GM12878 (cell line): ENCODE data around the gene ENDOU. TPM values are rescaled to one million over a fixed set of nuclear protein-coding genes. Genes with fewer than 3 reads are reported as not detected.

Source experiments
- ATAC-seq: fragments of 200-7000 bp; cut with Tn5 transposase; 3 replicates; pipeline ENCODE4 v1.9.1; 2020; ENCODE audit warnings: mild to moderate bottlenecking, moderate library complexity
- BruUV-seq: library from RNA; stranded (reverse); fragments of 400-500 nt; replicated peaks from 2 replicates; lab custom pipeline; 2021; lab: Mats Ljungman, UMichigan
- CTCF ChIA-PET: fragments of 300-600 bp; sonication (Branson Sonifier 250); formaldehyde crosslinking; extraction: SDS; loops from one replicate; lab custom pipeline; 2021; ENCODE audit warnings: inconsistent platforms; lab: Yijun Ruan, JAX
- POLR2A ChIA-PET: fragments of 350-600 bp; formaldehyde crosslinking; extraction: SDS; loops from one replicate; lab custom pipeline; 2021; ENCODE audit warnings: inconsistent platforms; lab: Charles Lee
- RAD21 ChIA-PET: fragments of 300-600 bp; sonication (Branson Sonifier 250); formaldehyde crosslinking; loops from one replicate; lab custom pipeline; 2023; ENCODE audit warnings: antibody characterized with exemption; ENCODE audit not compliant: unreplicated experiment; lab: Charles Lee
- SMC1A ChIA-PET: fragments of 300-600 bp; sonication (Branson Sonifier 250); formaldehyde crosslinking; loops from one replicate; lab custom pipeline; 2023; ENCODE audit not compliant: unreplicated experiment, uncharacterized antibody; lab: Charles Lee
- DNase-seq: peaks from one replicate; pipeline ENCODE4 v3.0.0-alpha.2; 2011; ENCODE audit warnings: low read depth, low spot score
- FAIRE-seq: peaks from 3 replicates; lab custom pipeline; 2011; peaks lifted over from hg19 to GRCh38; lab: Jason Lieb, UNC
- H2AFZ ChIP-seq: 2 replicates; pipeline ENCODE4 v1.6.0; 2011; ENCODE audit warnings: low read depth, low read length, control low read depth; ENCODE audit not compliant: control insufficient read depth
- H3K27ac ChIP-seq: 2 replicates; pipeline ENCODE4 v1.5.1; 2011; ENCODE audit warnings: control low read depth; ENCODE audit not compliant: control insufficient read depth, insufficient read depth
- H3K27me3 ChIP-seq, 2 experiments: replicated peaks in 1 of 2; 2 replicates each; pipeline versions ENCODE4 v1.6.0 to v1.6.1; 2011; ENCODE audit warnings: low read length in 1 of 2; ENCODE audit not compliant: control insufficient read depth in 2 of 2, insufficient read depth in 2 of 2
- H3K36me3 ChIP-seq, 2 experiments: 2 replicates each; pipeline ENCODE4 v1.5.1; 2011; ENCODE audit warnings: low read length in 1 of 2; ENCODE audit not compliant: control insufficient read depth in 2 of 2, insufficient read depth in 2 of 2
- H3K4me1 ChIP-seq: 2 replicates; pipeline ENCODE4 v1.6.1; 2011; ENCODE audit warnings: mild to moderate bottlenecking, low read length, moderate library complexity, mixed read lengths; ENCODE audit not compliant: control insufficient read depth, insufficient read depth
- H3K4me2 ChIP-seq: 2 replicates; pipeline ENCODE4 v1.6.0; 2011; ENCODE audit warnings: control low read depth; ENCODE audit not compliant: control insufficient read depth, insufficient read depth
- H3K4me3 ChIP-seq: fragments of 200-600 bp; sonication (generic); 2 replicates; pipeline ENCODE4 v1.5.1; 2016
- H3K79me2 ChIP-seq: 2 replicates; pipeline ENCODE4 v1.6.0; 2011; ENCODE audit warnings: low read length; ENCODE audit not compliant: control insufficient read depth, insufficient read depth
- H3K9ac ChIP-seq: 2 replicates; pipeline ENCODE4 v1.8.0; 2011; ENCODE audit warnings: low read length, control low read depth, mixed read lengths; ENCODE audit not compliant: control insufficient read depth, insufficient read depth
- H3K9me3 ChIP-seq: replicated peaks from 3 replicates; pipeline ENCODE4 v1.5.1; 2011; ENCODE audit warnings: mild to moderate bottlenecking, low read length; ENCODE audit not compliant: control insufficient read depth, insufficient read depth
- H4K20me1 ChIP-seq: 2 replicates; pipeline ENCODE4 v1.6.0; 2011; ENCODE audit not compliant: control insufficient read depth, insufficient read depth
- ASH2L ChIP-seq: fragments of 300-600, 200-600 bp; sonication (generic); IDR thresholded peaks from 2 replicates; pipeline ENCODE4 v1.6.1; 2017; ENCODE audit warnings: low read depth, mild to moderate bottlenecking, borderline replicate concordance
- CHD1 ChIP-seq: IDR thresholded peaks from 2 replicates; pipeline ENCODE4 v1.6.1; 2012; ENCODE audit warnings: low read depth, low read length, improper control_type of control experiment
- GABPA ChIP-seq: IDR thresholded peaks from 2 replicates; pipeline ENCODE4 v1.6.1; 2014; ENCODE audit warnings: antibody characterized with exemption, low read depth, mild to moderate bottlenecking, inconsistent platforms
- SIN3A ChIP-seq: IDR thresholded peaks from 2 replicates; pipeline ENCODE4 v1.6.1; 2012; ENCODE audit warnings: low read depth, low read length, improper control_type of control experiment
- TBL1XR1 ChIP-seq: IDR thresholded peaks from 2 replicates; pipeline ENCODE4 v1.6.1; 2012; ENCODE audit warnings: low read depth, low read length, improper control_type of control experiment
- ZNF384 ChIP-seq: IDR thresholded peaks from 2 replicates; pipeline ENCODE4 v1.6.1; 2012; ENCODE audit warnings: low read depth, mild to moderate bottlenecking, low read length, improper control_type of control experiment, borderline replicate concordance
- WGBS: methylation state at CpG from one replicate; pipeline ENCODE4 v1.1.6; 2016; ENCODE audit warnings: low lambda C conversion rate; ENCODE audit not compliant: insufficient replicate concordance, insufficient coverage; ENCODE audit errors: missing lambda C conversion rate; 5-methylcytosine and 5-hydroxymethylcytosine counted together
- in situ Hi-C: fragments of 300-500 bp; cut with MboI; formaldehyde crosslinking; loops from 9 replicates; pipeline ENCODE4 v1.14.3; 2018; ENCODE audit warnings: mixed read lengths
- intact Hi-C: fragments of 100-400 bp; cut with micrococcal nuclease; formaldehyde crosslinking; loops from one replicate; pipeline ENCODE4 v1.14.2; 2022; ENCODE audit not compliant: unreplicated experiment
- polyA plus RNA-seq, 11 experiments: library from polyadenylated mRNA; depleted of rRNA in 4 of 11; unstranded in 6 of 11; stranded (reverse) in 5 of 11; fragments of >200 nt; fragmentation: Nextera tagmentation in 4 of 11; fragmentation: Illumina TruSeq in 1 of 11; extraction: Ambion mirVana in 4 of 11; extraction: Trizol in 1 of 11; gene quantifications; 1 replicate in 1 of 11; 2 replicates in 10 of 11; pipeline versions ENCODE4 v1.2.1 to v1.2.3, GENCODE V29; 2011 to 2016; ENCODE audit warnings: inconsistent platforms in 2 of 11, missing spikeins in 2 of 11, low read depth in 1 of 11
- total RNA-seq, 4 experiments: library from RNA; depleted of rRNA in 3 of 4; stranded (reverse); fragments of >200 nt in 3 of 4; fragmentation: Illumina TruSeq in 1 of 4; extraction: Trizol in 1 of 4; gene quantifications; 2 replicates each; pipeline versions ENCODE4 v1.2.1 to v1.2.3, GENCODE V29; 2013 to 2021
- TF ChIP-seq, protein P1 (sequence below): IDR thresholded peaks from 2 replicates; pipeline ENCODE4 v1.6.1; 2011; ENCODE audit warnings: borderline replicate concordance, low read depth, mild to moderate bottlenecking, moderate library complexity, low read length; ENCODE audit not compliant: insufficient read depth, poor library complexity, severe bottlenecking
- TF ChIP-seq, protein P2 (sequence below): IDR thresholded peaks from 2 replicates; pipeline ENCODE4 v1.6.1; 2012; ENCODE audit warnings: improper control_type of control experiment, low read depth, low read length; ENCODE audit not compliant: insufficient replicate concordance

ENDOU gene
- total and polyA plus RNA-seq, 10 of the 15 experiments (the other 5 are each of a cell fraction or from before 2014, with no cell fraction given) = 0.03 to 0.17 (median 0.10) TPM; not detected in 4

DNA sequence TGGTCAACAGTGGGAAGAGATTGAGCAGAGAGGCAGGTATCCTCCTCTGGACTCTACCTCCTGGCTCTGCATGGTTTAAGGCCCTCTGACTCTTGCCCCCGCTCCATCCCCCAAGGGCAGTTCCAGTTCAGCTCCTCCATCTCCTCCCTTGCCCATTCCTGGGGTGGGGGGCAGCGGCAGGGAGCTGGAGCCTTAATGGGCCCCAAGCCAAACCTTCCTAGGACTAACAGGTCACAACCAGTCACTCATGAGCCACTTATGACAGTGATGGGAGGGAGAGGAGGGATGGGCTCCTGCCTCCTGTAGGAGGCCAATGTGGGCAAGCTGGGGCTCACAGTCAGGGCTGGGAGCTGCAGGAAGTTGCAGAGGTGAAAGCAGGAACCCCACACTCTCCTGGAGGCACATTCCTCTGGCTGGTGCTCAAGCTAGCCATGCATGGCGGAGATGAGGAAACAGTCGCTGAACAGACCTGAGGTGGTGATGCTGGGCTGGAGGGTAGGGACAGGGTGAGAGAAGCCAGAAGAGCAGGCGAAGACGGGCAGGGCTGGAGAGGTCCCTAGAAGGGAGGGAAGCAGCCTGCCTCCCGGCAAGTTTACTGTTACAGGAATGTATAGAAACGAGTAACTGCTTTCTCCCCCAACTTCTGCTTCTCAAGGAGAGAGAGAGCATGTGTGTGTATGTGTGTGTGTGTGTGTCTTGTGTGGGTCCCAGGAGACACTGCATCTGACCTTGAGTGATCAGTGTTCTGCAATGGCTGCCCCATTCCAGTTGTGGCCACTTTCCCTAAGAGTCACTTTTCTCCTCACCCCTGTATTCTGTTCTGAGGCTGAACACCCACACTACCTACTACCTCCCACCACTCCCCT, 38.4 kb upstream of the ENDOU start:
- in situ Hi-C loops = no loop called here
- Histone ChIP-seq H2AFZ (no peak overlapping the region), H3K4me1 (peaks cover 6% of the 10 kb centered on the region; the same call in 1 of the 2 replicates)

More for the DNA sequence above, 38.4 kb upstream of the ENDOU start:
- H3K36me3 ChIP-seq = no peaks in the 10 kb centered on the region
- H4K20me1 ChIP-seq = no peaks in the 10 kb centered on the region
- 60% methylated on average over 8 of the region's 8 CpGs for WGBS
- ChIA-PET RAD21 (interaction anchor here (1.2 to 12.6 kb wide), 3 partner anchors 21 to 74 kb away, joined by 4 to 237 read pairs (median 11); no protein-coding TSS in a partner anchor), SMC1A (interaction anchor here (0.8 to 12.2 kb wide), 5 partner anchors 8 to 47 kb away, joined by 3 to 277 read pairs (median 5); no protein-coding TSS in a partner anchor), CTCF (interaction anchor here (0.9 to 14.5 kb wide), 6 partner anchors 9 to 112 kb away, joined by 3 to 507 read pairs (median 5); partner anchors contain the start of gene SLC48A1), POLR2A (interaction anchor here (0.9 kb wide), 1 partner anchor 41 kb away, joined by 3 read pairs; no protein-coding TSS in a partner anchor)
- H3K9ac ChIP-seq = no peak overlapping the region
- TF ChIP-seq GABPA (no peak), ZNF384 (no peak), ASH2L (no peak), TBL1XR1 (no peak), CHD1 (no peak), SIN3A (no peak)
- TF ChIP-seq, protein P1, sequence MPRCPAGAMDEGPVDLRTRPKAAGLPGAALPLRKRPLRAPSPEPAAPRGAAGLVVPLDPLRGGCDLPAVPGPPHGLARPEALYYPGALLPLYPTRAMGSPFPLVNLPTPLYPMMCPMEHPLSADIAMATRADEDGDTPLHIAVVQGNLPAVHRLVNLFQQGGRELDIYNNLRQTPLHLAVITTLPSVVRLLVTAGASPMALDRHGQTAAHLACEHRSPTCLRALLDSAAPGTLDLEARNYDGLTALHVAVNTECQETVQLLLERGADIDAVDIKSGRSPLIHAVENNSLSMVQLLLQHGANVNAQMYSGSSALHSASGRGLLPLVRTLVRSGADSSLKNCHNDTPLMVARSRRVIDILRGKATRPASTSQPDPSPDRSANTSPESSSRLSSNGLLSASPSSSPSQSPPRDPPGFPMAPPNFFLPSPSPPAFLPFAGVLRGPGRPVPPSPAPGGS = no peak
- TF ChIP-seq, protein P2, sequence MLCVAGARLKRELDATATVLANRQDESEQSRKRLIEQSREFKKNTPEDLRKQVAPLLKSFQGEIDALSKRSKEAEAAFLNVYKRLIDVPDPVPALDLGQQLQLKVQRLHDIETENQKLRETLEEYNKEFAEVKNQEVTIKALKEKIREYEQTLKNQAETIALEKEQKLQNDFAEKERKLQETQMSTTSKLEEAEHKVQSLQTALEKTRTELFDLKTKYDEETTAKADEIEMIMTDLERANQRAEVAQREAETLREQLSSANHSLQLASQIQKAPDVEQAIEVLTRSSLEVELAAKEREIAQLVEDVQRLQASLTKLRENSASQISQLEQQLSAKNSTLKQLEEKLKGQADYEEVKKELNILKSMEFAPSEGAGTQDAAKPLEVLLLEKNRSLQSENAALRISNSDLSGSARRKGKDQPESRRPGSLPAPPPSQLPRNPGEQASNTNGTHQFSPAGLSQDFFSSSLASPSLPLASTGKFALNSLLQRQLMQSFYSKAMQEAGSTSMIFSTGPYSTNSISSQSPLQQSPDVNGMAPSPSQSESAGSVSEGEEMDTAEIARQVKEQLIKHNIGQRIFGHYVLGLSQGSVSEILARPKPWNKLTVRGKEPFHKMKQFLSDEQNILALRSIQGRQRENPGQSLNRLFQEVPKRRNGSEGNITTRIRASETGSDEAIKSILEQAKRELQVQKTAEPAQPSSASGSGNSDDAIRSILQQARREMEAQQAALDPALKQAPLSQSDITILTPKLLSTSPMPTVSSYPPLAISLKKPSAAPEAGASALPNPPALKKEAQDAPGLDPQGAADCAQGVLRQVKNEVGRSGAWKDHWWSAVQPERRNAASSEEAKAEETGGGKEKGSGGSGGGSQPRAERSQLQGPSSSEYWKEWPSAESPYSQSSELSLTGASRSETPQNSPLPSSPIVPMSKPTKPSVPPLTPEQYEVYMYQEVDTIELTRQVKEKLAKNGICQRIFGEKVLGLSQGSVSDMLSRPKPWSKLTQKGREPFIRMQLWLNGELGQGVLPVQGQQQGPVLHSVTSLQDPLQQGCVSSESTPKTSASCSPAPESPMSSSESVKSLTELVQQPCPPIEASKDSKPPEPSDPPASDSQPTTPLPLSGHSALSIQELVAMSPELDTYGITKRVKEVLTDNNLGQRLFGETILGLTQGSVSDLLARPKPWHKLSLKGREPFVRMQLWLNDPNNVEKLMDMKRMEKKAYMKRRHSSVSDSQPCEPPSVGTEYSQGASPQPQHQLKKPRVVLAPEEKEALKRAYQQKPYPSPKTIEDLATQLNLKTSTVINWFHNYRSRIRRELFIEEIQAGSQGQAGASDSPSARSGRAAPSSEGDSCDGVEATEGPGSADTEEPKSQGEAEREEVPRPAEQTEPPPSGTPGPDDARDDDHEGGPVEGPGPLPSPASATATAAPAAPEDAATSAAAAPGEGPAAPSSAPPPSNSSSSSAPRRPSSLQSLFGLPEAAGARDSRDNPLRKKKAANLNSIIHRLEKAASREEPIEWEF = no peak
- intact Hi-C loops = no loop called here
- H3K4me2 ChIP-seq = no peak overlapping the region
- H3K9me3 ChIP-seq = no peaks in the 10 kb centered on the region
- no peaks in the 10 kb centered on the region for H3K27me3 ChIP-seq
- no peak overlapping the region for H3K27ac ChIP-seq
- DNase-seq = no peak
- BruUV-seq = no TSS peak
- ATAC-seq = no peak
- H3K79me2 ChIP-seq = no peaks in the 10 kb centered on the region
- no peak overlapping the region for H3K4me3 ChIP-seq
- no peak for FAIRE-seq
